GM18861 (cell line): ENCODE data around the gene PLCL1.

Experiments
- ATAC-seq: cut with Tn5 transposase; IDR thresholded peaks from one replicate; pipeline ENCODE4 v1.9.1; 2021; ENCODE audit not compliant: unreplicated experiment

Gene PLCL1

GRCh38 chr2:198052741-198053140, 248.3 kb downstream of the PLCL1 start:
- no peak for ATAC-seq

- ATAC-seq = no peak
Measured at GRCh38 chr2:198053148-198053547, 248.8 kb downstream of the PLCL1 start.

GRCh38 chr2:198053776-198054175, 249.4 kb downstream of the PLCL1 start:
- ATAC-seq = no peak

GRCh38 chr2:198054299-198054698, 249.9 kb downstream of the PLCL1 start:
- peak; percentile 79 for ATAC-seq

- no peak for ATAC-seq
Measured at GRCh38 chr2:198055716-198056115, 251.3 kb downstream of the PLCL1 start.

DNA sequence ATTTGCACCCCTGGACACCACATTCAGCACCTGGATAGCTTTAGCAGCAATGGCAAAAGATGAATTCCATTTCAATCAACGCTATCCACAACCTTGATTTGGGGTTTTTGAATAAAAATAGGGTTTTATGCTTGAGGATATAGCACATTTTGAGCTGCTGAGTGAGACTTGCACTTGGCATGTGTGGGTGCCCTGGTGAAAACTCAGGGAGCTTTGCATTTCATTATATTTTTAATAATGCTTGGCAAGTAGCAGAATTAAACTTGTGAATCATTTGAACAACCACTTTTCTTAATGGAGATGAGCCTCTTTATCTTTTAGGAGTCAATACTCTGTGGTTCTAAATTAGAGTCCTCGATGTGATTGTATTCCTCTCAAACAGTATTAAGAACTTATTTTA, 252.4 kb downstream of the PLCL1 start:
- no peak for ATAC-seq

DNA sequence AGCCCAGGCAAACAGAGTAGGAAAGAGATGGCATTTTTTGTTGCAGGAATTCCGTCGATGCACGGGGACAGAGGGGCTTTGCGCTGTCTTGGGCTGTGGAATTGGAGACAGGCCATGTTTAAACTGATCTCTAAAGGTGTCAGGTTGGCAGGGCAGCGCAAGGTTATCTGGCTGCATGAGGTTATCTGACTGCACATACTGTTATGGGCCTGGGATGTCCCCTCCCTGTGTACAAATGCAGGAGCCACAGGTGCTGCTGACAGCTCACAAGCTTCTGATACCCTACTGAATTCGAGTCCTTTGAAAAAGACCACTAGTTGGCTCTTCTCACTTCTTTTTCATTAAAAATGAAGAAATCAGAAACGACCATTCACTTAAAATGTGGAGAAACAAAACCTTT, 255.4 kb downstream of the PLCL1 start:
- no peak for ATAC-seq

GRCh38 chr2:198060277-198060676, 255.9 kb downstream of the PLCL1 start:
- no peak for ATAC-seq

DNA sequence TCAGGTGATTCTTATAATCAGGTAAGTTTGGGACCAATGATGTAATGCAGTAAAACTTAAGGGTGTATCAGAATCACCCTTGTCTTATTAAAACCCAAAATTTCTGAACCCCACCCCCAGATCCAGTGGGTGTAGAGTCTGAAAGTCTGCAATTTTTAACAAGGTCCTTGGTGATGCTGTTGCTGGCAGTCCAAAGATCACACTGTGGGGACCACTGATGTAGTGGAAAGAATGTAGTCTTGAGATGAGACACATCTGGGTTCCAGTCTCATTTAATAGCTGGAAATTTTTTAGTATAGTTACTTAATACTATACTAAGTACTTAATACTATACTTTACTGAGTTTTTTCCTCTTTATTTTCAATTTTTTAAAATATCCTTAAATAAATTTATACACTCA, 258.4 kb downstream of the PLCL1 start:
- no peak for ATAC-seq

DNA sequence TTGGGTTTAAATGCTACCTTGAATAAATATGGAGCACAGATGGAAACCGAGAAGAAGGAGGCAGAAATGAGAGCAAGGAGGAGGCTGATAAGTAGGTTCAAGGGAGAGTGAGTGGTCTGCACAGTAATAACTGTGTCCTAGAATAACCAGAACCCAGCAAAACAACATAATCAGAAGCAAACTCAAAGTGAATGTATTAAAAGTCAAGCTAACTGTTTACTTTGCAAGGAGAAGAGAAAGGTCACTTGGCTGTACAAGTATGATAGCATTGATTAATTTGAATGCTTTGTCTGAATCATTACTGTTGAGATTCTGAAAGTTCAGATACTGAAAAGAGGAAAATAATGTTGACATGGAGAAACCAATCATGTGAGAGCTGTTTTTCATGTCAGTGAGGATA, 258.8 kb downstream of the PLCL1 start:
- no peak for ATAC-seq

- no peak for ATAC-seq
Measured at GRCh38 chr2:198065322-198065721, 260.9 kb downstream of the PLCL1 start.

DNA sequence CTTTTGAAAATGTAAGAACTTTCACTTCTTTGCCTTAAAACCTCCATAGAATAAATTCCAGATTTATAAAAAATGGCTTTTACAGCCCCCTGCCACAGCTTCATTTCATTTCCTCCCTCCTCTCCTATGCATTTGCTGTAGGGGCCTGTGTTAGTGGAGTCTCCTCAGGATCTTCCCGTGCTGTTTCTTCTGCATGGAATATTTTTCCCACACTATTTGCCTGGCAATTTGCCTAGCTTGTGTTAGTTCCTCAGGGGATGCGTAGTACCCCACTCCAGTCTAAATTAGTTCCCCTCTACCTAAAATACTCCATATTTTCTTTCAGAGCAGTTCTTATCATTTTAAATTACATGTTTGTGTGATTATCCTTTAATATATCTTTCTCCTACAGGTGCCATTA, 262.2 kb downstream of the PLCL1 start:
- no peak for ATAC-seq

GRCh38 chr2:198072655-198073054, 268.3 kb downstream of the PLCL1 start:
- ATAC-seq = no peak

DNA sequence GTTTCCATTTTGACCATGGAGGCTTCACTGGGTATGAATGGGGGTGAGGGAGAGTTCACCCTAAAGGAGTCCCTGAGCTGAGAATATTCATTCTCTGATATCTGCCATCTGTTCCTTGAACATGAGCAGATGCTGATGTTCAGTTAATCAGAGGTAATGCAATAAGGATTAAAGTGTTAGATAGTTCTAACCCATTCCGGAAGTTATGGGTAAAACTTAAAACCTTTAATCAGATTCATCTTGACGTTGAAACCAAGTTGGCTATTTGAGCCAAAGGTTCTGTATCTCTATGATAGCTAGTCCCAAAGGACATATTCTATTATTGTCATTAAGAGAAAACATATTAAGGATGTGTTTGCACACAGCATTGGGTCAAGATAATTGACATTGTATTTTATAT, 268.9 kb downstream of the PLCL1 start:
- ATAC-seq = no peak

GRCh38 chr2:198077477-198077876, 273.1 kb downstream of the PLCL1 start:
- no peak for ATAC-seq

DNA sequence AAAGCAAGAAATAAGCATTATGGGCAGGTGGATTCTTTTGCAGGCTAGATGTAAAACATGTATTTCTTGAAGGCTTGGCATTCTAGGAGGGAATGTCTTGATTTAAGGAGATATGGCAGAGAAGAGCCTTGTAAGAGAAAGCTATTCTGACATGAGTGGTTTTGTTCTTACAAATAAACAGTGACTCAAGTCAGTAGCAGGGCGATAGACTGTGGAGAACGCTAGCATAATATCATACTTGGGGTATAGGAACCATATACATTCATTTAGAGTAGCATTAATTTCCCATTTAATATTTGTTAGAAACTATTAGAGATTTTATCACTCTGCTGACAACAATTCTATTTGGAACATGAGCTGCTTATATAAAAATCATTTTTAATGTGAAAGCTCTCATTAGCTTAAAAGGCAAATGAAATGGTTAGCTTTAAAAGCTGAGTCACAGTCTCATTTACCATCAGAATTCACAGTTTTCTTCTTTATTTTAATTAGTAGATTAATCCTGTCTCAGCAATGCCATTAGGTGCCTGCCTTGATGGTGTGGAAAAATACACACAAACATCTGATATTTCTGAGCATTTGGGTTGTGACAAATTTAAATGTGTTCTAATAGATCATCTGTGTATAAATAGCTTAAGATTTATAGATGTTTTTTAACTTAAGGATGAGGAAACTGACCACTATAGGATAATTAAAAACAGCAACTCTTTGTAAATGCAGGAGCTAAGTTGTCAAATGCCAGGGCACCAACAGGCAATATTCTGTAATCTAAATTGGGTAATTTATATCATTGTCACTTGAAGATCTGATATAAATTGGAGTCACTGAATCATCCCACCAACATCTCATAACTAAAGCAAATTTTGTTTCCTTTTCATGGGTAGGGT, 276.7 kb downstream of the PLCL1 start:
- ATAC-seq = no peak

GRCh38 chr2:198084156-198084555, 279.8 kb downstream of the PLCL1 start:
- no peak for ATAC-seq

DNA sequence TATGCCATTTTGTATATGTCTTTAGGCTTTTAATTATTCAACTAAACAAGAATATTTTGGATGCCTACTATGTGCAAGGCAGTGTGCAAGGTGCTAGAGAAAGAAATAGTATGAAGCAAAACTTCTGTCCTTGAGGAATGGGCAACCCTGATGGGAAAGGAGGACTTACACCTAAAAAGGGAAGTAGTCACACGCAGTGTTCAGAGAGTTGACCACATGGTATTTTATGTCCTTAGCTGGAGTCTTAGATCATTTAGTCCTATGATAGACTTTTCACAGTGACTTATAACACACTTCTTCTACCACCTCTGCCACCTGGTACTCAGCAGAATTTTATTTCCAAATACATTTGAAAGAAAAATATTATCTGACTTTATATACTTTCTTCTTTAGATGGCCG, 291.6 kb downstream of the PLCL1 start:
- ATAC-seq = no peak

- no peak for ATAC-seq
Measured at GRCh38 chr2:198096965-198097364, 292.6 kb downstream of the PLCL1 start.

DNA sequence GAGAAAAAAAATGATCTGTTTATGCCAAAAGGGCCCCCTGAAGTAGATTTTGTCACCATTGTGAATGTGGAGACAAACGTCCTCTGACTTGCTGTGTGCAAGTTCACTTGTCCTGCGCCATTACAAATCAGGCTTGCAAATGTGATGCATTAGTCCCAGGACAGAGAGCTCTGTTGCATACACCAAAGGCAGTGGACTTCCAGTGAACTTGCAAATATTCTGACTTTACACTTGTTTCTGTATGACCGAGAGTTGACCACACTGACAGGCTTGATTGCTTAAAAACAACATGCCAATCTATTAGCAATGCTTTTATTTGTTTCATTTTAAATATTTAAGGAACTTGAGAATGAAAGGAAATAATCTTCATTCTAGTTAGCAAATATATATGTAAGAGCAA, 293.2 kb downstream of the PLCL1 start:
- peak; percentile 82 for ATAC-seq

GRCh38 chr2:198098386-198098785, 294.0 kb downstream of the PLCL1 start:
- ATAC-seq = no peak

DNA sequence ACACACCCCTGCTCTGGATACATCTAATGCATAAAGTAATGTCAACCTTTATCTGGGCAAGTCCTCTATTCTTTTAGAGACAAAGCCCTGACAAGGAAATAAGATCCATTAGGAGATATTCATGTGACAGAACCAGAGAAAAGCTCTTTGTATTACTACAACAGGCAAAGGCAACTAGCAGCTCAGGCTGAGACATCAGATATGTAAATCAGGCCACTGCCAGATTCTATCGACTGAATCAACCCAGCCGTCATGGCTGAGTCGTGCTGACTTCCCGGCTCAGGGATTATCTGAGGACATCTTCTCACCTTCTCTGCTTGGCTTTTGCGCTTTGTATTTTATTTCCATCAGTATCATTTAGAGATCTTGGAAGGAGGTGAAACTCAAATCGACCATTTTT, 294.5 kb downstream of the PLCL1 start:
- ATAC-seq = no peak

DNA sequence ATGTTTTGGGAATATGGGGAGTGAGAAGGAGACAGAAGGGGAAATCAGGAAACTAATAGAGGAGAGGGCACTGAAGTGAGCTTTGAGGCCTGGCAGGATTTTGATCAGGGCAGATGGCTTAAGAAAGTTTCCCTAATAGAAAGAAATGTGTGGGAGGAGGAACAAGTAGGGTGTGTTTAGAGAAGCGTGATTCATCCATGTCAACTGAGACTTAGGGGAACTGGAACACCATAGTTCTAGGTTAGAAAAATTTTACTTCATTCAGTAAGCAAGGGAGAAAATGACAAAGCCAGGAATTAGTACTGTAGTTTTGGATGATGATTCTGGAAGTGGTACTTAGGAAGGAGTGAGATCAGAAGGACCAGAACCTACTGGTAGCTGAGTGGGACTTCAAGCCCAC, 296.0 kb downstream of the PLCL1 start:
- no peak for ATAC-seq
